K562 (cell line): ENCODE measurements around the gene PGAM2.

ENCODE experiments used
- EP300 ChIP-seq: IDR thresholded peaks from 2 replicates; pipeline ENCODE4 v1.6.1; 2012; ENCODE audit warnings: low read length, improper control_type of control experiment
- GABPA ChIP-seq: fragments of 200-800 bp; sonication (Bioruptor generic); conservative IDR thresholded peaks from 2 replicates; pipeline ENCODE4 v1.6.1; 2016; ENCODE audit warnings: low read depth, missing genetic modification characterization, missing compliant biosample characterization
- MAX ChIP-seq: sonication (generic); formaldehyde crosslinking; IDR thresholded peaks from 2 replicates; pipeline ENCODE4 v1.9.0; 2022; ENCODE audit warnings: mild to moderate bottlenecking, missing genetic modification reagents
- NBN ChIP-seq: fragments of 450-650 bp; IDR thresholded peaks from 2 replicates; pipeline ENCODE4 v1.6.1; 2016; ENCODE audit warnings: low read depth, mild to moderate bottlenecking
- NRF1 ChIP-seq, 2 experiments: fragments of 450-650 bp; IDR thresholded peaks in 1 of 2; conservative IDR thresholded peaks in 1 of 2; 2 replicates each; pipeline ENCODE4 v1.6.1; 2014; ENCODE audit warnings: mild to moderate bottlenecking in 2 of 2
- PHF8 ChIP-seq: fragments of 200-600 bp; sonication (generic); IDR thresholded peaks from 2 replicates; pipeline ENCODE4 v1.6.1; 2012; ENCODE audit warnings: mixed run types, mild to moderate bottlenecking, inconsistent platforms, low read length, moderate library complexity, borderline replicate concordance
- RFX5 ChIP-seq: IDR thresholded peaks from 2 replicates; pipeline ENCODE4 v1.6.1; 2011; ENCODE audit warnings: low read depth, mild to moderate bottlenecking, improper control_type of control experiment, low read length
- STAG1 ChIP-seq: sonication (generic); formaldehyde crosslinking; IDR thresholded peaks from 2 replicates; pipeline ENCODE4 v1.5.0; 2020; ENCODE audit warnings: missing genetic modification reagents, borderline replicate concordance
- TBL1XR1 ChIP-seq, 2 experiments: IDR thresholded peaks; 2 replicates each; pipeline ENCODE4 v1.6.1; 2012; ENCODE audit warnings: improper control_type of control experiment in 2 of 2, low read length in 2 of 2, mild to moderate bottlenecking in 1 of 2
- TSC22D4 ChIP-seq: fragments of 450-650 bp; IDR thresholded peaks from 2 replicates; pipeline ENCODE4 v1.6.1; 2016; ENCODE audit warnings: missing genetic modification characterization, missing biosample characterization, control low read depth
- ZKSCAN1 ChIP-seq: fragments of 150-350 bp; IDR thresholded peaks from 2 replicates; pipeline ENCODE4 v1.6.1; 2016; ENCODE audit warnings: low read depth, low read length
- ZNF140 ChIP-seq: fragments of 250-450 bp; sonication (Bioruptor Pico); IDR thresholded peaks from 2 replicates; pipeline ENCODE4 v1.8.0; 2021; ENCODE audit warnings: moderate library complexity, mild to moderate bottlenecking, inconsistent platforms

- TF ChIP-seq MAX (CRISPR knock-in tag) (no peak), EP300 (no peak), ZNF140 (CRISPR knock-in tag) (no peak), ZKSCAN1 (no peak), RFX5 (no peak), STAG1 (CRISPR knock-in tag) (no peak), NRF1 (conservative IDR thresholded peaks at IDR 0.05 in 1 of 2, IDR thresholded peaks at IDR 0.05 in 1 of 2) (no peak), TBL1XR1 (IDR thresholded peaks at IDR 0.05; ENCODE audit: low read length in 2 of 2) (no peak), TSC22D4 (tag) (no peak), GABPA (no peak), NBN (no peak), PHF8 (no peak)
These were observed 1.9 kb upstream of the PGAM2 start for GRCh38 chr7:44067064-44067951.
